ENCODE results near the gene CDK6.

CDK6 gene

DNA sequence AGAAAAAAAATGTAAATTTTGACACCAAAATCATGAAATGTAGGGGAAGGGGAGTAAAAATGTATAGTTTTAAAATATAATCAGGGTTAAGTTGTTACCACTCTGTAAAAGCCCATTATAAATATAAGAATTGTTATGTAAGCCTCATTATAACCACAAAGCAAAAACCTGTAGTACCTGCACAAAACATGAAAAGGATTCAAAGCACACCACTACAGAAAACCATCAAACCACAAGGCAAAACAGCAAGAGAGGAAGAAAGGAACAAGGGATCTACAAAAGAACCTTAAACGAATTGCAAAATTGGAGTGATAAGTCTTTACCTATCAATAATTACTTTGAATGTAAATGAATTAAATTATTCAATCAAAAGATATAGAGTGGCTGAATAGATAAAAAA lies 41.0 kb upstream of the CDK6 start:
- no peaks in the 10 kb centered on the region for H3K4me1 Mint-ChIP-seq
- peaks cover 11% of the 10 kb centered on the region for H3K9me3 Mint-ChIP-seq

DNA sequence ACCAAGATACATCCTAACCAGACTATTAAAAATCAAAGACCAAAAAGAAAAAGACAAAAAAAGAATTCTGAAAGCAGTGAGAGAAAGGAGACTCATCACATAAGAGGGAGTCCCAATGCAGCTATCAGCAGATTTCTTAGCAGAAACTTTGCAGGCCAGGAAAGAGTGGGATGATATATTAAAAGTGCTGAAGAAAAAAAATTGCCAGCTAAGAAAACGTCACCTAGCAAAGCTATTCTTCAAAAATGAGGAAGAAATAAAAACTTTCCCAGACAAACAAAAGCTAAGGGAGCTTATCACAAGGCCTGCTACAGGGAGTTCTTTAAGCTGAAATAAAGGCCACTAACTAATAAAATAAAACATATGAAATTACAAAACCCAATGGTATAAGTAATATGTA lies 40.5 kb upstream of the CDK6 start:
- H3K4me3 Mint-ChIP-seq = no peak overlapping the region
- TF ChIP-seq, protein P1, sequence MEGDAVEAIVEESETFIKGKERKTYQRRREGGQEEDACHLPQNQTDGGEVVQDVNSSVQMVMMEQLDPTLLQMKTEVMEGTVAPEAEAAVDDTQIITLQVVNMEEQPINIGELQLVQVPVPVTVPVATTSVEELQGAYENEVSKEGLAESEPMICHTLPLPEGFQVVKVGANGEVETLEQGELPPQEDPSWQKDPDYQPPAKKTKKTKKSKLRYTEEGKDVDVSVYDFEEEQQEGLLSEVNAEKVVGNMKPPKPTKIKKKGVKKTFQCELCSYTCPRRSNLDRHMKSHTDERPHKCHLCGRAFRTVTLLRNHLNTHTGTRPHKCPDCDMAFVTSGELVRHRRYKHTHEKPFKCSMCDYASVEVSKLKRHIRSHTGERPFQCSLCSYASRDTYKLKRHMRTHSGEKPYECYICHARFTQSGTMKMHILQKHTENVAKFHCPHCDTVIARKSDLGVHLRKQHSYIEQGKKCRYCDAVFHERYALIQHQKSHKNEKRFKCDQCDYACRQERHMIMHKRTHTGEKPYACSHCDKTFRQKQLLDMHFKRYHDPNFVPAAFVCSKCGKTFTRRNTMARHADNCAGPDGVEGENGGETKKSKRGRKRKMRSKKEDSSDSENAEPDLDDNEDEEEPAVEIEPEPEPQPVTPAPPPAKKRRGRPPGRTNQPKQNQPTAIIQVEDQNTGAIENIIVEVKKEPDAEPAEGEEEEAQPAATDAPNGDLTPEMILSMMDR (IDR thresholded peaks at IDR 0.05; ENCODE audit: unreplicated experiment in 3 of 3) = no peak
- H3K9me3 Mint-ChIP-seq = peaks cover 10% of the 10 kb centered on the region
- H3K27me3 Mint-ChIP-seq (ENCODE audit: low read depth) = no peaks in the 10 kb centered on the region
- no peaks in the 10 kb centered on the region for H3K4me1 Mint-ChIP-seq
- H3K36me3 Mint-ChIP-seq (ENCODE audit: low read depth) = no peaks in the 10 kb centered on the region
- H3K27ac Mint-ChIP-seq = no peak overlapping the region

More for the DNA sequence above, 41.0 kb upstream of the CDK6 start:
- Mint-ChIP-seq H3K27ac (no peak overlapping the region), H3K4me3 (no peak overlapping the region), H3K27me3 (ENCODE audit: low read depth) (no peaks in the 10 kb centered on the region), H3K36me3 (ENCODE audit: low read depth) (no peaks in the 10 kb centered on the region)
- TF ChIP-seq, protein P1 (IDR thresholded peaks at IDR 0.05; ENCODE audit: unreplicated experiment in 3 of 3) = no peak

DNA sequence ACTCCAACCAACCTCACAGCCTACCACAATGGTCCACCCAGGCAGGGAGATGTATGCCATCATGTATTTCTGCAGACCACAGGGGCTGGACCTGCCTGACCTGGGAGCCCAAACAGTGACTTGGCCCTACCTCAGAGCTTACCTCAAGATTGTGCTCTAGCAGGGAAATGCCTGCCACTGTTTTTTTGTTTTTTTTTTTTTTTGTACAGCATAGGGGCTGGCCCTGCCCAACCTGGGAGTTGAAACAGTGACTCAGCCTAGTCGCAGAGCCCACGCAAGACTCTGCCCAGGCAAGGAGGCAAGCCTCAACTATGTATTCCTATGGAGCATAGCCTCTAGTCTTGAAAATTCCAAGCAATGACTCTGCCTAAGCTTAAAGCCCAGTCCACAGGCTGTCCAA lies 39.3 kb upstream of the CDK6 start:
- H3K27me3 Mint-ChIP-seq (ENCODE audit: low read depth) = peaks cover 3% of the 10 kb centered on the region
- TF ChIP-seq, protein P1 (IDR thresholded peaks at IDR 0.05; ENCODE audit: unreplicated experiment in 3 of 3) = no peak
- peaks cover 4% of the 10 kb centered on the region for H3K9me3 Mint-ChIP-seq
- H3K27ac Mint-ChIP-seq = no peak overlapping the region
- H3K36me3 Mint-ChIP-seq (ENCODE audit: low read depth) = no peaks in the 10 kb centered on the region
- no peaks in the 10 kb centered on the region for H3K4me1 Mint-ChIP-seq
- no peak overlapping the region for H3K4me3 Mint-ChIP-seq

DNA sequence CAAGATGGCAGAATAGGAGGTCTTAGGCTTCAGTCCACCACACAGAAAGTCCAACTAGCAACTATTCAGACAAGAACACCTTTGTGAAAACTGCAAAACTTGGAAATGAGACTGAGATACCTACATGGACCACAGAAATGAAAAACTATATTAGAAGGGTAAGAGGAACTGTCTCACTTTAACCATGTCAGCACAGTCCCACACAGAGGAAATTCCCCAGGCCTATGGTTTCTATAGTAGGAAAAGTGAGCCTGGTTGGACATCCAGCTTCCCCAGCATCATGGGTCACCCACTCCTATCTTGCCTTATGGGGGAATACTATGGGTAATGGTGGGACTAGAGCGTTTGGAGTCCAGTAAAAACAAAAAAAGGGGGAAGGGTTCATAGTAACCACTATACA lies 38.8 kb upstream of the CDK6 start:
- Mint-ChIP-seq H3K4me1 (no peaks in the 10 kb centered on the region), H3K27me3 (ENCODE audit: low read depth) (peaks cover 3% of the 10 kb centered on the region), H3K4me3 (no peak overlapping the region), H3K27ac (no peak overlapping the region), H3K36me3 (ENCODE audit: low read depth) (no peaks in the 10 kb centered on the region), H3K9me3 (peaks cover 4% of the 10 kb centered on the region)
- TF ChIP-seq, protein P1 (IDR thresholded peaks at IDR 0.05; ENCODE audit: unreplicated experiment in 3 of 3) = no peak

DNA sequence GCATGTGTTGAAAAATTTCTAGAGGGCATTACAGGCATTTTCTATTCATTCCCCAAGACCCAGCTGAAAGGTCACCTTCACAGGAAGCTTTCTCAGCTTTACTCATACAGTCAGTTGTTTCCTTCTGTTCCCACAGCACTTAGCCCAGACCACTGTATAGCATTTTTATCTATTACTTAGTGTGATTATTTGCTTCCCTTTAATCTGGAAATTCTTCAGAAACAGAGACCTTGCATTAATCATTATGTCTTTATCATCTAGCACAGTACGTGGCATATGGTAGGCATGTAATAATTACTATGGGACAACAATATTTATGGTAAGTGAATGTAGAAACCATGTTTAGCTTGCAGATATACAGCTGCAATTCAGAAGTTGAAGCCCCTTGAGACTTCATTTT lies 38.2 kb upstream of the CDK6 start:
- peaks cover 3% of the 10 kb centered on the region for H3K27me3 Mint-ChIP-seq (ENCODE audit: low read depth)
- no peak overlapping the region for H3K27ac Mint-ChIP-seq
- no peaks in the 10 kb centered on the region for H3K4me1 Mint-ChIP-seq

DNA sequence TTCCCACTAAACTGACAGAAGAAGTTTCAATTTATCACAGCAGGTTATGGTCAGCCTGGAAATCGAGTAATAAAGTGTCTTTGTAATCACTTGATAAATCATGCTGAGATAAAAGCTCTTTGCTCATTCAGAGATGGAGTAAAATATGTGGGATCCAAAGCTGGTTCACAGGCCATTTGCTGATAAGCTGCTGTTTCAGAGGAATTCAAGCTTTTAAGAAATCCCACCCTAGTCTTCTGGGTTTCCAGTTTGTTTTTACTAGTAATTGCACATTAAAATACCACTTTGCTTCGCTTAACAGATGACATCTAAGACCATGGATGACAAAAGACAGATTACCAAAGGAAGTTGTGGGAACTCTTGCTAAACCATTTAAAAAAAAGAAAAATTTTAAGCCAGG lies 37.4 kb upstream of the CDK6 start:
- no peak overlapping the region for H3K27ac Mint-ChIP-seq
- H3K27me3 Mint-ChIP-seq (ENCODE audit: low read depth) = peaks cover 3% of the 10 kb centered on the region

More for the DNA sequence above, 38.2 kb upstream of the CDK6 start:
- peaks cover 3% of the 10 kb centered on the region for H3K36me3 Mint-ChIP-seq (ENCODE audit: low read depth)
- H3K9me3 Mint-ChIP-seq = peaks cover 3% of the 10 kb centered on the region
- TF ChIP-seq, protein P1 (IDR thresholded peaks at IDR 0.05; ENCODE audit: unreplicated experiment in 3 of 3) = no peak
- no peak overlapping the region for H3K4me3 Mint-ChIP-seq

More for the DNA sequence above, 37.4 kb upstream of the CDK6 start:
- TF ChIP-seq, protein P1 (IDR thresholded peaks at IDR 0.05; ENCODE audit: unreplicated experiment in 3 of 3) = no peak
- no peaks in the 10 kb centered on the region for H3K4me1 Mint-ChIP-seq
- H3K9me3 Mint-ChIP-seq = peaks cover 4% of the 10 kb centered on the region
- H3K4me3 Mint-ChIP-seq = no peak overlapping the region
- peaks cover 5% of the 10 kb centered on the region for H3K36me3 Mint-ChIP-seq (ENCODE audit: low read depth)
